D341Med (cell line): ENCODE measurements around the gene PLXNB2.

Source experiments
- DNase-seq: peaks from one replicate; pipeline ENCODE4 v3.0.0; 2012; ENCODE audit warnings: low spot score

The PLXNB2 gene

GRCh38 chr22:50296658-50297490, 10.6 kb downstream of the PLXNB2 start:
- no peak for DNase-seq

- no peak for DNase-seq
Observed at GRCh38 chr22:50294319-50294656, 13.2 kb downstream of the PLXNB2 start.

- DNase-seq: no peak
Observed at GRCh38 chr22:50293441-50294318, 13.8 kb downstream of the PLXNB2 start.

GRCh38 chr22:50292643-50293440, 14.6 kb downstream of the PLXNB2 start:
- DNase-seq: no peak

GRCh38 chr22:50289942-50290630, 17.4 kb downstream of the PLXNB2 start:
- DNase-seq: no peak

GRCh38 chr22:50289151-50289941, 18.1 kb downstream of the PLXNB2 start:
- DNase-seq: no peak

- no peak for DNase-seq
Observed at GRCh38 chr22:50287731-50288130, 19.7 kb downstream of the PLXNB2 start.

GRCh38 chr22:50286701-50287318, 20.6 kb downstream of the PLXNB2 start:
- DNase-seq: no peak

- no peak for DNase-seq
Observed at GRCh38 chr22:50286275-50286674, 21.2 kb downstream of the PLXNB2 start.

GRCh38 chr22:50285568-50286229, 21.7 kb downstream of the PLXNB2 start:
- no peak for DNase-seq

- no peak for DNase-seq
Observed at GRCh38 chr22:50284479-50284878, 23.0 kb downstream of the PLXNB2 start.

GRCh38 chr22:50283821-50284220, 23.6 kb downstream of the PLXNB2 start:
- DNase-seq: no peak

- no peak for DNase-seq
Observed at GRCh38 chr22:50282361-50283155, 24.9 kb downstream of the PLXNB2 start.

- no peak for DNase-seq
Observed at GRCh38 chr22:50281957-50282356, 25.5 kb downstream of the PLXNB2 start.

GRCh38 chr22:50281384-50281760, 26.1 kb downstream of the PLXNB2 start:
- no peak for DNase-seq

- no peak for DNase-seq
Observed at GRCh38 chr22:50280708-50281383, 26.6 kb downstream of the PLXNB2 start.

GRCh38 chr22:50280022-50280707, 27.3 kb downstream of the PLXNB2 start:
- DNase-seq: no peak
